Measurements from ENCODE around the gene PLIN3.

Gene PLIN3

GRCh38 chr19:4816202-4816949 is 51.1 kb downstream of the PLIN3 start:
- H3K27ac ChIP-seq (ENCODE audit: low read depth, low read length): no peak overlapping the region
- no peaks in the 10 kb centered on the region for H3K9me3 ChIP-seq (ENCODE audit: control insufficient read depth, insufficient read depth, low read length)

DNA sequence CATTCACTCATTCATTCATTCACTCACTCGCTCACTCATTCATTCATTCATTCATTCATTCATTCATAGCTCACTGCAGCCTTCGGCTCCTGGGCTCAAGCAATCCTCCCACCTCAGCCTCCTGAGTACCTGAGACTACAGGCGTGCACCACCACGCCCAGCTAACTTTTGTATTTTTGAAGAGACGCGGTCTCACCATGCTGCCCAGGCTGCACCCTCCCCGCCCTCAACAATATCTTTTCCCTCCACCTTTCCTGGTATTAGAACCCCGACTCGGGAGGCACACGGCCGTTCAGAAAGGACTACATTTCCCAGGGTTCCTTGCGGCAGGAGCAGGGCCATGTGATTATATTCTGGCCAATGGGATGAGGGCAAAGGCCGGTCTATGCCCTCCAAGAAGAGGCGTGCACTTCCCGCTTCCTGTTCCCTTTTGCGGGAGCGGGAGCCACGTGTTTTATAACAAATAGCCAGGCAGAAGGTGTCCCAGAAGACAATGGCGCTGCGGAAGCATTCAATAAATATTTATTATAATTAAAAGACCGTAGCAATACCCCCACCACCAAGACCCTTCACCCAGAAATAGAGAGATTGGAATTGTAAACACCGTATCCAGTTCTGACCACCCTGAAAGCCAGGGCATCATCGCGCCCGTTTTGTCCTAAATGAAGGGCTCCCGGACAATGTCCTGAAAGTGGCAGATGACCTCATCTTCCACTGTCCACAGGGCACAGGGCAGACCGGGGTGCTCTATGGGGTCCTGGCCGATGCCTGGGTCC is 51.9 kb downstream of the PLIN3 start:
- Histone ChIP-seq H3K4me3 (ENCODE audit: low read length) (peak overlapping the region; percentile 25; the same call in 1 of the 2 replicates), H4K20me1 (ENCODE audit: control insufficient read depth, insufficient read depth, low read depth, low read length) (no peaks in the 10 kb centered on the region), H3K27me3 (ENCODE audit: control insufficient read depth, low read length) (no peaks in the 10 kb centered on the region), H3K4me2 (ENCODE audit: low read length) (peak overlapping the region; percentile 42), H3K9me2 (replicated peaks; ENCODE audit: control insufficient read depth, low read length) (no peaks in the 10 kb centered on the region), H3K27ac (ENCODE audit: low read depth, low read length) (no peak overlapping the region), H3F3A (ENCODE audit: control insufficient read depth, insufficient read depth) (peaks cover 24% of the 10 kb centered on the region), H3K36me3 (ENCODE audit: control insufficient read depth, low read length) (peaks cover 46% of the 10 kb centered on the region), H3K9me3 (ENCODE audit: control insufficient read depth, insufficient read depth, low read length) (no peaks in the 10 kb centered on the region), H3K4me1 (ENCODE audit: control insufficient read depth, low read length) (peaks cover 51% of the 10 kb centered on the region), H3K79me2 (ENCODE audit: control insufficient read depth, low read length) (peaks cover 41% of the 10 kb centered on the region)
- TF ChIP-seq EZH2phosphoT487 (IDR thresholded peaks at IDR 0.05; ENCODE audit: borderline replicate concordance, low read length): no peak
- TF ChIP-seq, protein P1, sequence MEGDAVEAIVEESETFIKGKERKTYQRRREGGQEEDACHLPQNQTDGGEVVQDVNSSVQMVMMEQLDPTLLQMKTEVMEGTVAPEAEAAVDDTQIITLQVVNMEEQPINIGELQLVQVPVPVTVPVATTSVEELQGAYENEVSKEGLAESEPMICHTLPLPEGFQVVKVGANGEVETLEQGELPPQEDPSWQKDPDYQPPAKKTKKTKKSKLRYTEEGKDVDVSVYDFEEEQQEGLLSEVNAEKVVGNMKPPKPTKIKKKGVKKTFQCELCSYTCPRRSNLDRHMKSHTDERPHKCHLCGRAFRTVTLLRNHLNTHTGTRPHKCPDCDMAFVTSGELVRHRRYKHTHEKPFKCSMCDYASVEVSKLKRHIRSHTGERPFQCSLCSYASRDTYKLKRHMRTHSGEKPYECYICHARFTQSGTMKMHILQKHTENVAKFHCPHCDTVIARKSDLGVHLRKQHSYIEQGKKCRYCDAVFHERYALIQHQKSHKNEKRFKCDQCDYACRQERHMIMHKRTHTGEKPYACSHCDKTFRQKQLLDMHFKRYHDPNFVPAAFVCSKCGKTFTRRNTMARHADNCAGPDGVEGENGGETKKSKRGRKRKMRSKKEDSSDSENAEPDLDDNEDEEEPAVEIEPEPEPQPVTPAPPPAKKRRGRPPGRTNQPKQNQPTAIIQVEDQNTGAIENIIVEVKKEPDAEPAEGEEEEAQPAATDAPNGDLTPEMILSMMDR (IDR thresholded peaks at IDR 0.05; ENCODE audit: low read depth, low read length, poor library complexity, severe bottlenecking): no peak

More at GRCh38 chr19:4816202-4816949, 51.1 kb downstream of the PLIN3 start:
- Histone ChIP-seq H3K36me3 (ENCODE audit: control insufficient read depth, low read length) (peaks cover 51% of the 10 kb centered on the region), H3K4me3 (ENCODE audit: low read length) (no peak overlapping the region), H3K4me2 (ENCODE audit: low read length) (peak overlapping the region; percentile 39; the same call in 1 of the 2 replicates), H3K79me2 (ENCODE audit: control insufficient read depth, low read length) (peaks cover 48% of the 10 kb centered on the region), H4K20me1 (ENCODE audit: control insufficient read depth, insufficient read depth, low read depth, low read length) (no peaks in the 10 kb centered on the region), H3K9me2 (replicated peaks; ENCODE audit: control insufficient read depth, low read length) (no peaks in the 10 kb centered on the region), H3K27me3 (ENCODE audit: control insufficient read depth, low read length) (no peaks in the 10 kb centered on the region), H3F3A (ENCODE audit: control insufficient read depth, insufficient read depth) (peaks cover 24% of the 10 kb centered on the region), H3K4me1 (ENCODE audit: control insufficient read depth, low read length) (peaks cover 43% of the 10 kb centered on the region)
- no peak for TF ChIP-seq EZH2phosphoT487 (IDR thresholded peaks at IDR 0.05; ENCODE audit: borderline replicate concordance, low read length)
- TF ChIP-seq, protein P1 (IDR thresholded peaks at IDR 0.05; ENCODE audit: low read depth, low read length, poor library complexity, severe bottlenecking): no peak

GRCh38 chr19:4814625-4815425 is 52.6 kb downstream of the PLIN3 start:
- H3K36me3 ChIP-seq (ENCODE audit: control insufficient read depth, low read length): peaks cover 46% of the 10 kb centered on the region
- H3K27ac ChIP-seq (ENCODE audit: low read depth, low read length): no peak overlapping the region; the same call in 1 of the 2 replicates
- peak overlapping the region; percentile 25; the same call in 1 of the 2 replicates for H3K4me3 ChIP-seq (ENCODE audit: low read length)
- H3K9me3 ChIP-seq (ENCODE audit: control insufficient read depth, insufficient read depth, low read length): no peaks in the 10 kb centered on the region
- no peaks in the 10 kb centered on the region for H4K20me1 ChIP-seq (ENCODE audit: control insufficient read depth, insufficient read depth, low read depth, low read length)
- H3K79me2 ChIP-seq (ENCODE audit: control insufficient read depth, low read length): peaks cover 36% of the 10 kb centered on the region
- H3K4me1 ChIP-seq (ENCODE audit: control insufficient read depth, low read length): peaks cover 59% of the 10 kb centered on the region
- TF ChIP-seq, protein P1 (IDR thresholded peaks at IDR 0.05; ENCODE audit: low read depth, low read length, poor library complexity, severe bottlenecking): no peak
- no peak for TF ChIP-seq EZH2phosphoT487 (IDR thresholded peaks at IDR 0.05; ENCODE audit: borderline replicate concordance, low read length)
- H3K27me3 ChIP-seq (ENCODE audit: control insufficient read depth, low read length): no peaks in the 10 kb centered on the region
- peaks cover 24% of the 10 kb centered on the region for H3F3A ChIP-seq (ENCODE audit: control insufficient read depth, insufficient read depth)
- H3K4me2 ChIP-seq (ENCODE audit: low read length): peak overlapping the region; percentile 42
- no peaks in the 10 kb centered on the region for H3K9me2 ChIP-seq (replicated peaks; ENCODE audit: control insufficient read depth, low read length)
